OCI-LY7 (cell line): ENCODE measurements around the gene AAK1. TPM values are rescaled to one million over a fixed set of nuclear protein-coding genes. Genes with fewer than 3 reads are reported as not detected.
"Not testable (repeated sequence)": the region's sequence is repeated elsewhere in the genome, so short reads cannot be mapped to it uniquely, and the experiment has no call there.

Source experiments
- BruUV-seq: library from RNA; stranded (reverse); fragments of 400-500 nt; replicated peaks from 2 replicates; lab custom pipeline; 2021; lab: Mats Ljungman, UMichigan
- CTCF ChIA-PET: fragments of 300-600 bp; sonication (Branson Sonifier 250); formaldehyde crosslinking; loops from one replicate; lab custom pipeline; 2022; ENCODE audit warnings: antibody characterized with exemption; ENCODE audit not compliant: unreplicated experiment; lab: Charles Lee
- POLR2A ChIA-PET: fragments of 300-600 bp; sonication (Branson Sonifier 250); formaldehyde crosslinking; loops from one replicate; lab custom pipeline; 2022; ENCODE audit warnings: antibody characterized with exemption; lab: Charles Lee
- DNase-seq: peaks from one replicate; pipeline ENCODE4 v3.0.0-alpha.2; 2015; ENCODE audit warnings: low spot score
- H2AFZ ChIP-seq: fragments of 200-600 bp; sonication (generic), shearing (Covaris generic); 2 replicates; pipeline ENCODE4 v1.6.1; 2014; ENCODE audit warnings: mild to moderate bottlenecking, antibody characterized with exemption, low read length, moderate library complexity
- H3K27ac ChIP-seq: fragments of 200-600 bp; sonication (generic); 2 replicates; pipeline ENCODE4 v1.5.1; 2014; ENCODE audit warnings: mixed run types, low read depth, mild to moderate bottlenecking, moderate library complexity, low read length, inconsistent platforms; ENCODE audit not compliant: poor library complexity, severe bottlenecking
- H3K36me3 ChIP-seq: fragments of 200-600 bp; sonication (generic); 2 replicates; pipeline ENCODE4 v1.6.1; 2014; ENCODE audit warnings: mild to moderate bottlenecking, antibody characterized with exemption, low read length, moderate library complexity, mixed read lengths; ENCODE audit not compliant: insufficient read depth
- H3K4me1 ChIP-seq: fragments of 200-600 bp; sonication (generic); 2 replicates; pipeline ENCODE4 v1.5.1; 2014; ENCODE audit warnings: mild to moderate bottlenecking, low read length; ENCODE audit not compliant: insufficient read depth, poor library complexity, severe bottlenecking
- H3K4me2 ChIP-seq: fragments of 200-600 bp; sonication (generic); 2 replicates; pipeline ENCODE4 v1.6.1; 2014; ENCODE audit warnings: mild to moderate bottlenecking, low read length
- H3K4me3 ChIP-seq: fragments of 200-600 bp; sonication (generic); 2 replicates; pipeline ENCODE4 v1.5.1; 2014; ENCODE audit warnings: mild to moderate bottlenecking, low read depth, low read length; ENCODE audit not compliant: poor library complexity, severe bottlenecking
- H3K79me2 ChIP-seq: fragments of 200-600 bp; sonication (generic); 2 replicates; pipeline ENCODE4 v1.6.1; 2016; ENCODE audit warnings: low read depth, mild to moderate bottlenecking, low read length, moderate library complexity, mixed read lengths; ENCODE audit not compliant: insufficient read depth
- H3K9me2 ChIP-seq: fragments of 200-600 bp; sonication (generic); 2 replicates; pipeline ENCODE4 v1.6.1; 2016; ENCODE audit warnings: mild to moderate bottlenecking, low read length, mixed read lengths; ENCODE audit not compliant: insufficient read depth
- H3K9me3 ChIP-seq: fragments of 200-600 bp; sonication (generic); 2 replicates; pipeline ENCODE4 v1.6.1; 2014; ENCODE audit warnings: mild to moderate bottlenecking, mixed run types, low read length, mixed read lengths
- H4K20me1 ChIP-seq: fragments of 200-600 bp; sonication (generic); 2 replicates; pipeline ENCODE4 v1.6.1; 2014; ENCODE audit warnings: mild to moderate bottlenecking, antibody characterized with exemption, low read length, moderate library complexity, mixed read lengths; ENCODE audit not compliant: insufficient read depth
- CTCF ChIP-seq: fragments of 200-600 bp; sonication (generic); conservative IDR thresholded peaks from 2 replicates; pipeline ENCODE4 v1.5.1; 2014; ENCODE audit warnings: mild to moderate bottlenecking, antibody characterized with exemption, low read length, moderate library complexity, mixed read lengths
- EZH2phosphoT487 ChIP-seq: fragments of 200-600 bp; sonication (generic); IDR thresholded peaks from 2 replicates; pipeline ENCODE4 v1.6.1; 2018; ENCODE audit warnings: low read depth, borderline replicate concordance, mild to moderate bottlenecking, mixed run types, antibody characterized with exemption, low read length, moderate library complexity, mixed read lengths
- intact Hi-C: fragments of 100-400 bp; cut with micrococcal nuclease; formaldehyde crosslinking; loops from one replicate; pipeline ENCODE4 v1.10.0; 2022; ENCODE audit not compliant: unreplicated experiment
- total RNA-seq, 2 experiments: library from RNA; depleted of rRNA in 1 of 2; stranded (reverse); fragments of >200 nt in 1 of 2; shearing (Covaris generic) in 1 of 2; gene quantifications; 2 replicates each; pipeline ENCODE4 v1.2.3, GENCODE V29; 2014 to 2022

The AAK1 gene
- total RNA-seq, 2 experiments from 2014 or later, result 8.3 to 8.5 TPM

DNA sequence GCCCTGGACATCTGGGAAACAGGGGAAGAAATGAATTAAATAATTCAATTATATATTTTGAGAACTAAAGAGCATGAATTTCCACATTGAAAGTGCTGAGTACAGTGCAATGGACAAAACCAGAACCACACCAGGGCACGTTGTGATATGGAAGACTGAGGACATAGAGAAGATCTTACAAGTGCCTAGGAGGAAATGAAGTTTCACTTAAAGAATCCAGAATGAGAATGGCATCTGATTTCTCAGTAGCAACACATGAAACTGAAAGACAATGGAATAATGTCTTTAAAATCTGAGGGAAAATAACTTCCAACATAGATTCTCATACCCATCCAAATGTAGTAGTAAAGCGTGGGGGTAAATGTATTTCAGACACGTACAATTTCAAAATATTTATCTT is 20.3 kb upstream of the AAK1 start:
- ChIA-PET POLR2A (no interaction called here), CTCF (no interaction called here)
- intact Hi-C loops, result no loop called here

DNA sequence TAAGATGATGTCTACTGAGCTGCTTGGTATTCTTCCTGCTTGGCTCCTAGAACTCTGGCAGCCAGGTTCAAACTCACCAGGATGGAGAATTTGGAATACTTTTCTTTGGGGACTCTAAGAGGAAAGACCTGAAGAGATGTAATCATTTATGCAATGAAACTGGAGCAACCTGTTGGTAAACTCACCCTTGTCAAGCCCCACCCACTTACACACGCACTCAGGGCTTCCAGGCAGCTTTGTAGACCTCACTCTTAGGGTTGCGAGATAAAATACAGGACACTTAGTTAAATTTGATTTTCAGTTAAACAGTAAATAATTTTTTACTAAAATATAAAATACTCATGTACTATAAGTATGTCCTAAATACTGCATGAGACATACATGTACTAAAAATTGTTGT is 19.0 kb upstream of the AAK1 start:
- H3K9me3 ChIP-seq, BruUV-seq, H4K20me1 ChIP-seq, H3K79me2 ChIP-seq, intact Hi-C loops, H3K4me2 ChIP-seq, H3K27ac ChIP-seq, H3K4me3 ChIP-seq, DNase-seq, H3K9me2 ChIP-seq, H3K4me1 ChIP-seq, CTCF ChIA-PET, H2AFZ ChIP-seq, H3K36me3 ChIP-seq: not testable (repeated sequence)
- POLR2A ChIA-PET, result interaction anchor here (0.6 to 0.7 kb wide), 3 partner anchors 140 to 1071 kb away, joined by 3 read pairs; no protein-coding TSS in a partner anchor

More for the DNA sequence above, 20.3 kb upstream of the AAK1 start:
- H3K9me3 ChIP-seq, result no peaks in the 10 kb centered on the region
- no peak overlapping the region for H2AFZ ChIP-seq
- no TSS peak for BruUV-seq
- no peak overlapping the region for H3K4me3 ChIP-seq
- no peaks in the 10 kb centered on the region for H3K36me3 ChIP-seq
- H4K20me1 ChIP-seq, result no peaks in the 10 kb centered on the region
- no peaks in the 10 kb centered on the region for H3K9me2 ChIP-seq
- no peaks in the 10 kb centered on the region for H3K4me1 ChIP-seq
- no peaks in the 10 kb centered on the region for H3K79me2 ChIP-seq
- no peak for DNase-seq
- H3K4me2 ChIP-seq, result no peak overlapping the region
- no peak overlapping the region for H3K27ac ChIP-seq
- no peak for TF ChIP-seq CTCF
- TF ChIP-seq EZH2phosphoT487, result no peak

DNA sequence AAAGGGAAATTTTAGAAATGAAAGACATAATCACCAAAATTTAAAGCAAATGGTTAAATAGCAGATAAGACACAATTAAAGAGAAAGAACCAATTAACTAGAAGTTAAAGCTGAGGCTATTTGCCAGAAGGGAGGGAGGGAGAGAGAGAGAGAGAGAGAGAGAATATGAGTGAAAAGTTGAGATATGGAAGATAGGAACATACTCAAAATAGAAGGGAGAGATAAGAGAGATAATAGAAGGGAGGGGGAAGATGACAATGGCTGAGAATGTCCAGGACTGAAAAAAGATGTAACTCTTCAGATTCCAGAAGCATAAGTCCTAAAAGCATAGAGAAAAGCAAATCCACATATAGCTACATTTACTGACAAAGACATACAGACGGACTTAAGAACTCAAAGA is 17.1 kb upstream of the AAK1 start:
- intact Hi-C loops, result no loop called here
- no peak for DNase-seq
- ChIA-PET POLR2A (interaction anchor here (0.6 kb wide), 1 partner anchor 563 kb away, joined by 4 read pairs; no protein-coding TSS in a partner anchor), CTCF (no interaction called here)
- Histone ChIP-seq H4K20me1 (no peaks in the 10 kb centered on the region), H3K79me2 (no peaks in the 10 kb centered on the region), H3K27ac (no peak overlapping the region), H3K36me3 (no peaks in the 10 kb centered on the region), H3K4me1 (no peaks in the 10 kb centered on the region), H2AFZ (no peak overlapping the region), H3K9me3 (no peaks in the 10 kb centered on the region), H3K4me3 (no peak overlapping the region), H3K9me2 (no peaks in the 10 kb centered on the region), H3K4me2 (no peak overlapping the region)
- TF ChIP-seq CTCF (no peak), EZH2phosphoT487 (no peak)
- no TSS peak for BruUV-seq
